Activated CD4-positive, alpha-beta T cell treated with anti-CD3 and anti-CD28 coated beads, Interleukin-2, amount 50 U/mL, for 24 hours (primary cell): ENCODE results near the gene RPTOR.
"Not testable (repeated sequence)": the region's sequence is repeated elsewhere in the genome, so short reads cannot be mapped to it uniquely, and the experiment has no call there.

Experiments
- DNase-seq, 2 donors: peaks; one replicate each; pipeline ENCODE4 v3.0.0-alpha.2; 2020; ENCODE audit warnings: low read depth in 1 of 2, low spot score in 1 of 2

The RPTOR gene

GRCh38 chr17:80544655-80545498 is at the start of gene RPTOR:
Gene RPTOR (plus strand): TSS chr17:80544838. CDS start chr17:80545630, 792 bp downstream.
- peak; percentile 83 to 85 for DNase-seq

GRCh38 chr17:80497726-80498241 is 46.9 kb upstream of the RPTOR start:
- DNase-seq = no peak

GRCh38 chr17:80498242-80498919 is 46.3 kb upstream of the RPTOR start:
- DNase-seq = no peak

GRCh38 chr17:80498920-80499410 is 45.7 kb upstream of the RPTOR start:
- DNase-seq = no peak

GRCh38 chr17:80499560-80499959 is 45.1 kb upstream of the RPTOR start:
- no peak for DNase-seq

- DNase-seq = no peak
Measured at GRCh38 chr17:80499961-80500665, 44.5 kb upstream of the RPTOR start.

- no peak for DNase-seq
Measured at GRCh38 chr17:80501741-80502577, 42.7 kb upstream of the RPTOR start.

GRCh38 chr17:80502578-80502877 is 42.1 kb upstream of the RPTOR start:
- no peak for DNase-seq

- no peak for DNase-seq
Measured at GRCh38 chr17:80503031-80503430, 41.6 kb upstream of the RPTOR start.

- no peak for DNase-seq
Measured at GRCh38 chr17:80503921-80504320, 40.7 kb upstream of the RPTOR start.

- no peak for DNase-seq
Measured at GRCh38 chr17:80504686-80505413, 39.8 kb upstream of the RPTOR start.

- DNase-seq = not testable (repeated sequence)
Measured at GRCh38 chr17:80507177-80507576, 37.5 kb upstream of the RPTOR start.

- no peak for DNase-seq
Measured at GRCh38 chr17:80507965-80508364, 36.7 kb upstream of the RPTOR start.

- no peak for DNase-seq
Measured at GRCh38 chr17:80509311-80509710, 35.3 kb upstream of the RPTOR start.

GRCh38 chr17:80510132-80510531 is 34.5 kb upstream of the RPTOR start:
- no peak for DNase-seq

GRCh38 chr17:80510772-80511171 is 33.9 kb upstream of the RPTOR start:
- DNase-seq = no peak

GRCh38 chr17:80511222-80512180 is 33.1 kb upstream of the RPTOR start:
- DNase-seq = no peak

- DNase-seq = no peak
Measured at GRCh38 chr17:80512233-80512632, 32.4 kb upstream of the RPTOR start.

- no peak for DNase-seq
Measured at GRCh38 chr17:80513201-80513600, 31.4 kb upstream of the RPTOR start.
